Measurements from ENCODE around the gene SMNDC1.
"Not testable (repeated sequence)": the region's sequence is repeated elsewhere in the genome, so short reads cannot be mapped to it uniquely, and the experiment has no call there.

SMNDC1 gene

DNA sequence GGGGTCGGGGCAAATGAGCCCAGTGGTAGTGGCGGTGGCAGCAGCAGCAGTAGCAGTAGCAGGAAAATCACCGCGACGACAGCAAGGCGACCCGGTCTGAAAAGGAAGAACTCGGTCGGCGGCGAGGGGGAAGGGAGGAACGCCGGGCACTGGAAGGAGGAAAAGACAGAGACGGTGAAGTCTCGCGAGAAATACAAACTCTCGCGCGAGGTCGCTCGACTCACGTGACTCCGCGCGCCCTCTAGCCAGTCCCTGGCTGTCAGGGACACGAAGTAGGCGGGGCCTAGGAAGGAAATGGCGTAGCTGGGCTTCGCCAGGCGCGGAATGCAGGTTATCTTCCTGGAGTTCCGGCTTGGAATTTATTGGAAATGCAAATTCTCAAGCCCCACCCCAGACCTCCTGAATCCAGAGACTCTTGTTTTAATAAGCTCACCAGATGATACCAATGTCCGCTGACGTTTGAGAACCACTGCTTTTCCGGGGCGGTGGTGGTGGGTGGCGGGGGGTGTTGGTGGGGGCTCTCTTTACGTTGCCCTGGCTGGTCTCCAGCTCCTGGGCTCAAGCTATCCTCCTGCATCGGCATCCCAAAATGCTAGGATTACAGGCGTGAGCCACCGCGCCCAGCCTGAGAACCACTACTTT, at the start of gene SMNDC1:
SMNDC1 (minus strand) TSS at position 141 of the 642 bp plus-strand sequence. CDS start 1,333 bp downstream, outside the sequence.
- DNase-seq = peak; percentile 100

DNA sequence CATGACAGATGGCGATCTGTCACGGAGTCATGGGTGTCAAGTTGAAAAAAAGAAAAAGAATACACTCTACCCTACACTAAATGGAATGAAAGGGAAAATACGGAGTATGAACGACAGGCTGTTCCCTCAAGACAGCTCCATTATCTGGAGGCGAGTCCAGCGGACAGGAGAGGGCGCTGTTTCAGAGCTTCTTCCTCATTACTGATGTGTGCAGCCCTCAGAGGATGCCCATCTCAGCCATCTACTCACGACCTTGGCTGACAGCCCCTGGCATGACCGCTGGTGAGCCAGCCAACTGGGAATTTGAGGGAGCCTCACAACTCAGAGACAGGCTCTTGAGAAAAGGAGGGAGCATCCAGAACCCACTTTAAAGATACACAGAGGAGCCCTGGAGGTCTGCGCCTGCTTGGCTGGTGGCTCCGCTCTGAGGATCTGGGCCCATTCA, 49.6 kb upstream of the SMNDC1 start:
- peak; percentile 40 for DNase-seq

DNA sequence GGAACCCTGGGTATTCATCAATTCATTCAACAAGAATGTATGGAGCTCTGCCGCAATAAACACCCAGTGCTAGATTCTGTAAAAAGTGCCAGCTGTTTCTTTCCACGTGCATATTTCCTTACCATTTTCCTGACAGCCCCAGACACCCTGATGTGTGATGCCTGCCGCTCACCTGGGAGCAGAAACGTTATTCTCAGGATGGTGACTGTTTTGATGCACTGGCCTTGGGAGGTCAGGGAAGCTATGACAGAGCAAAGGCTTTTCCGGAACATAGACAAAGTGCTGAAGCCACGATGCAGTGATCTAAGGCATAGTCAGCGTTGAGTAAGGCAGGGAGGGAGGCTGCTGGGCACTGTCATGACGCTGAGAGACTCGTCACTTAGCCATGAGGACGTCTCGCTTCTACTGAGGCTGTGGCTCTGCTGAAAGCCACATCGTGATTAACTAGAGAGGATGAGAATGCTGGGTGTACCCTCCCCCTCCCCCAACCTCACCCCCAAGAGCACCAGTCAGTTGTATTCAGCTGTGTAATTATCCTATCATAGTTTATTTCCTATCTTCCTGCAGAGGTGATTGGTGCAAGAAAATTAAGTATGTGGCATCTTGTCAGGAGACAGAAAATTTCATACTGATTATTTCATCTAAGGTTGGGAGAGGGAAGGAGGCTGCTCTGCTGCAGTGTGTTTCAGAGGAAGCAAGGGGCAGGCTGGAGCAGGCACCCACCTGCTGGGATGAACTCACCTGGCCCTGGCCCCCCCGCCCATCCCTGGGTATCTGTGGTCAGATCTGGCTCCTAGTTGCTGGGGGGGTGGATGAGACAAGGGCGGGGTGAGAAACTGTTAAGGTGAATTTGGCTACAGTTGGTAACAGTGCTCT, 48.8 kb upstream of the SMNDC1 start:
- DNase-seq = no peak

DNA sequence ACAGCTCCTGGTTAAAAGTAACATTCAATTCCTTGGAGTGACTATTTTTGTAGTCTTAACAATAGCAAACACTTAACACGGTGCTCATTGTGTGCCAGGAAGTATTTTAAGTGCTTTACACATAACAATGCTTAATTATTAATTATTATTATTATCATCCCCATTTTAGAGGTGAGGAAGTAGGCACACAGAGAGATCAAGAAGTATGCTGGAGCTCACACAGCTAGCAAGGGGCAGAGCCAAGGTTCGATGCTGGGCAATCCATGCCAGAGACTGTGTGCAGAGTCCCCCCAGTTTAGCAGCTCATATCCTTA, 48.2 kb upstream of the SMNDC1 start:
- DNase-seq = no peak

DNA sequence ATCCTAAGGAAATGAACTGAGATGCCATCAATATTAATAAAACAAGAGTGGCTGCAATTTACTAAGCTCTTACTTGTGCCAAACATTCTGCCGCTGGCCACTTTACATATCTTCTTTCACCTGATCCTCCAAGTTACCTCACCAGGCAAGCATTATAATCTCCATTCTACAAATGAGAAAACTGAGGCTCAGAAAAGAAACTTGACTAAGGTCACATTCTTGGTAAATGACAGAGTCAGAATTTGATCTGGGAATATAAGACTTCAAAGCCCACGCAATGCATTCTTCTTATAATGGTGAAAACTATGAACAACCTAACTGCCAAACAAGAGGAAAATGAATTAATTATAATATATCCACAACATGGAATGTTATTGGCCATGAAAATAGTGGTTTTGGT, 46.1 kb upstream of the SMNDC1 start:
- no peak for DNase-seq

DNA sequence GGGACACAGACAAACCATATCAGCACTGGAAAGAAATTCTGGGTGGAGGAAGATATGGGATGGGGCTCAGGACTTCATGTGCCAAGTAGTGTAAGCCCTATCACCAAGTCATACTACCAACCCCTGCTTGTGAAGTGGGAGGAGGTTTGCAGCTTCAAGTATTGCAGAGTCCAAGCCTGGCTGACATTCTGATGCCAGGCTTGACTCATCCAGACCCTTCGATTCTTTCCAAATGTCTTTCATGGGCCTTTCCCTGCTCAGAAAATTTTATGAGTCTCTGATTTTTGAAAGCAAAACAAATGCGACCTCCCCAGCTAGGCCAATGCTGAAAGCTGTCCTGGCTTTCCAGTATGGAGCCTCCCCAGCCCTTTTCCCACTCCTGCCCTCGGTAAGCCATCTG, 45.1 kb upstream of the SMNDC1 start:
- DNase-seq = no peak

DNA sequence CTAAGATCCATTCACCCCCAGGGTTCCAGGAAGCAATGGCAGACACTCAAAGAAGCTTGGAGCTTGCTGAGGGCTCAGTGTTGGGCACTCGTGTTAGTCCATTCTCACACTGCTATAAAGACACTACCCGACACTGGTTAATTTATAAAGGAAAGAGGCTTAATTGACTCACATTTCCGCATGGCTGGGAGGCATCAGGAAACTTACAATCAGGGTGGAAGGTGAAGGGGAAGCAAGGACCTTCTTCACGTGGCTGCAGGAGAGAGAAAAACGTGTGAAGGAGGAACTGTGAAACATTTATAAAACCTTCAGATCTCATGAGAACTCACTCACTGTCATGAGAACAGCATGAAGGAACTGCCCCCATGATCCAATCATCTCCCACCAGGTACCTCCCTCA, 44.7 kb upstream of the SMNDC1 start:
- no peak for DNase-seq

DNA sequence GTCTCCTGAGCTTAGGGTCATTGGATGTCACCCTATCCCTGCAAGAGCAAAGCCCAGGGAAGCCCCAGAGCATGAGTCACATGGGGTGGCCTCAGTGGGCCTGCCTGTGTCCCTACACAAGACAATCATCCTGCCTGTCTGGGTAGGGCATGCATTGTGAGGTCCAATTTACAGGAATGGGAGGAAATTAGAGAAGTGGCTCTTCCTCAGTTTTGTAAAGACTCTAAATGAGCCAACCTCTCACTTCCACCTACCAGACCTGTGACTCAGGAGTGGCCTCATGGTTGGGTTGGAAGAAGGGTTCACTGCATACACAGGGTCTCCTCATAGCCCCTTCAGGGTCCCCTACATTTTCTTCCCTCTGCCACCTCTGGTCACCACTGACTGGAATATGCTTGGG, 43.6 kb upstream of the SMNDC1 start:
- no peak for DNase-seq

DNA sequence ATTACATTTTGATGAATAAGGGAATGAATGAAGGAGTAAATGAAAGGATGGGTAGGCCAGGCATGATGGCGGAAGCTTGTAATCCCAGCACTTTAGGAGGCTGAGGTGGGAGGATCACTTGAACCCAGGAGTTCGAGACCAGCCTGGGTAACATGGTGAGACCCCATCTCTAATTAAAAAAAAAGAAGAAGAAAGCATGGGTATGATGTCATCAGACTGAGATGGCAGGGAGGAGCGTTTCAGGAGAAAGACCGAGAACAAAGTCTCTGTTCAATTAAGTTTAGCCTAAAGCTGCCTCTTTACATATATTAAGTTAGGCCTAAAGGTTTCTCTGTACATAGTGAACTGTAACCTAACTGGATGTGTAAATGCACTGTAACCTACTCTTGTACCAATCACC, 42.2 kb upstream of the SMNDC1 start:
- no peak for DNase-seq

DNA sequence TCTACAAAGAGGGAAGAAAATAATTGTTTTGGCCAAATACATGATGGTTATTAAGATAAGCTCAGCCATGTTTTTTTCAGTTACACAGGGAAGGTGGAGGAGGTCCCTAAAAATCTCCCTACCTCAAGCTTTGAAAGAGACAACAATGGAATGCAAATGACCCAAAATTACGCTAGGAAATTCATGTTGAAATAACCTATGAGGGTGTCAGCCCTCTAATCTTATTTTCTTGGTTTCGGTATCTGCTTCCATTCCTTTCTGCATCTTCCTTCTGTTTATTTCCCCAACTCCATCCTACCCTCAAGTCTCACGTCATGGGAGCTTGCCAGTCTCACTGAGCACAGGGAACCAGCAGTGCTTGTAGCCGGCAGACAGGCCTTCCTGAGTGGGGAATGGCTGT, 40.6 kb upstream of the SMNDC1 start:
- DNase-seq = no peak

DNA sequence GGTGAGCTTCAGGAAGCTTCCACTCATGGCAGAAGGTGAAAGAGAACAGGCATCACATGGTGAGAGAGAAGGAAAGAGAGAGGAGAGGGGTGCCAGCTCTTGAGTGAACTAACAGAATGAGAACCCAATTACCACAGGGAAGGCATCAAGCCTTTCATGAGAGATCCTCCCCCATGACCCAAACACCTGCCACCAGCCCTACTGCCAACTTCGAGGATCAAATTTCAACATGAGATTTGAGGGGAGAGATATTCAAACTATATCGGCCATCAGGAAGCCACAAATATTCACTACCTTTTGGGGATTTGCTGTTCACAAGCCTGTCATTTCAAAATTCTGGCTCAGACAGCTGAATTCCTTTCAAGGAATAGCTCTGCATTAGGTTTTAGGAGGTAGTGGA, 39.9 kb upstream of the SMNDC1 start:
- DNase-seq = no peak

DNA sequence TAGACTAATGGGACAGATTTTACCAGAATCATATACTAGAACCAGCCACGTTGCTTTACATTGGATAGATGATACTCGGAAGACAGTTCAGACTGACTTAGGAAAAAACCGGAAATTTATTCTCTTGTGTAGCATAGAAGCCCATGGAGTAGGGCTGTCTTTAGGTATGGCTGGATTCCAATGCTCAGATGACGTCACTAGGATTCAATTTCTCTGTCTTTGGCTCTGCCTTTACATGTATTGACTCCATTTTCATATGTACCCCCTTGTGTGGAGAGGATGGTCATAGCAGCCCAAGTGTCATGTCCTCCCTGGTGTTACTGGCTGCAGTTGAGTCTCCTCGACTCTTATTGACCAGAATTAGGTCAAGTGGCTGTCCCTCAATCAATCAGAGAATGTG, 39.2 kb upstream of the SMNDC1 start:
- DNase-seq = no peak

DNA sequence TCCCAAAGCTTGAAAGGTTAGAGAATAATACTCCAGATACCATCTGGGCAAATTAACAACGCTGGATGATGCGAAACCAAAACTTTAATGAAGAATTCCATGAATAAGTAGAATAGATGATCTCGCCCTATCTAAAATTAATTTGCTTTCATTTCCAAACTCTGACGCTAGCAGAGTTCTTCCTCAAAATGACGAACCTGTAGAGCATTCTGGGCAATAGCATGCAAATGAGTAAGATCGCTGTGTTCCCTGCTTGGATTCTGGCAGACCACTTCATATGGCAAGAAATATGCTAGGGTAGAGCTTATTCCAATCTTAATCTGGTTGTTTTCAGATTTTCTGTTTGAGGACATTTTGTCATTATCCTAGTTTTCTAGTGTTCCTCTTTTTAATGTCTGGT, 36.1 kb upstream of the SMNDC1 start:
- DNase-seq = no peak

DNA sequence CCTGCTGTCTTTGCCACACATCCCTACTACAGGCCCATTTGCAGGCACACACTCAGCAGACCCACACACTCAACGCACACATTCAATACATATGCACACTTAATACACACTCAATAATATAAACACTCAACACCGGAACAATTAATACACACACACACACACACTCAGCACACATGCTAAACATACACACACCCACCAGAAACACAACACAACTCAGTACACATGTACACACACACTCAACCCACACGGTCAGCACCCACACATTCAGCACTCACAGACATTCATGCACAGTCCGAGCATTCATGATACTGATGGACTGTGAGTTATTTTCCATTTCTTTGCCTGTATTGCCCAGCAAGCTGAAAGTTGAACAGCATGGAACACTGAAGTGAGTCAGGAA, 35.4 kb upstream of the SMNDC1 start:
- no peak for DNase-seq

DNA sequence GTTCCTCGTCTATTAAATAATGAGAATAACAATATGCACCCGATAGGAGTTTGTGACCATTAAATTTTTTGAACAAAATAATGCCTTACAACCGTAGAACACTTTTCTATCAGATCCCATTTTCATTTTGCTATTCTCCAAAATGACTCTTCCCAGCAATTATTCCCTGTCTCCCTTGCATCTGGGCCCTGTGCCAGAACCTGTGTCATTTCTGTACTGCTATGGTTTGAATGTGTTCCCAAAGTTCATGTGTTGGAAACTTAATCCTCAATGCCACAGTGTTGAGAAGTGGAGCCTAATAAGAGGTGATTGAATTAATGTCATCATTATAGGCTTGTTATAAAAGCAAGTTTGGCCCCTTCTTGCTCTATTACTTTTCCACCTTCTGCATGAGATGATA, 33.2 kb upstream of the SMNDC1 start:
- DNase-seq = no peak

DNA sequence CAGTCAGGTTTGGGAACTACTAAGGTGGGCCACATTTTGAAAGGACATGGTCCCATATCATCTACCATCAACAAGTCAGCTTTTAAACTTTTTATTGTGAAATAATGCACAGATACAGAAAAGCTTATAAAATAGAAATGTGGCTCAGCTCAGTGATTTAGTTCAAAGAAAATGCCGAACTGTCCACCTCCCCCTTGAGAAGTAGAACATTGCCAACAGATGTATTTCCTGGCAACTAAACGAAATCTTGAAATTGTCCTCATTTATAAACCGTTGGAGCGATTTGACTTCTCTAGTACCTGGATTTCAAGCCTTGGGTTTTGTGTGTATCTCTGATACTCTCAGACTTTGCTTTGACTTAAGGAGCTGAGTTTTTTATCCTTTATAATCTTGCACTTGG, 32.7 kb upstream of the SMNDC1 start:
- DNase-seq = no peak

DNA sequence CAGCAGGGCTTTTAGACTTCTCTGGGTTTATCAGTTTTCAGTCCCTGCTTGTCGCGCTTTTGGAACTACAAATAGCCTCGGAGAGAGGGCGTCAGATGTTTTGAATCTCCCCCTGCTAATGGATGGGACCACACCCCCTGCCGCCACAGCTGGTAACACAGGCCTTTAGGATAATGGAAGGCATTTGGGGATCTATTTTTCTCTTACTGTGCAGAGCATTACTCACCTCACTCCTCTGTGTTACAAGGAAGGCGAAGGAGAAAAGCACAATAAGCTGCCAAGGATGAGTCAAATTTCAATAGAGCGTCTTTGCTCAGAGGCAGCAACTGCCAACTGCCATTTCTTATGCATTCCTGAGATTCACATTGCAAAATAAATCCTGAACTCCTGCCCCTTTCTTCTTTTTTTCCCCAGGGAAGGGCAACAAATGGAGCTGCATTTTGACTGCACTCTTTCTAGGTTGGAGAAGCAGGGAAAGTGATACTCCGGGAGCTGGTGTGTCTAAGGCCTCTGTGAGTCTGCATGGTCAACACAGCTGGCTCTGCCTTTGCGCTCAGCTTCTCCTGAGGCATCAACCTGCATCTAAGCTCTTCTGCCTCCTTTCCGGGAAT, 31.5 kb upstream of the SMNDC1 start:
- DNase-seq = no peak

DNA sequence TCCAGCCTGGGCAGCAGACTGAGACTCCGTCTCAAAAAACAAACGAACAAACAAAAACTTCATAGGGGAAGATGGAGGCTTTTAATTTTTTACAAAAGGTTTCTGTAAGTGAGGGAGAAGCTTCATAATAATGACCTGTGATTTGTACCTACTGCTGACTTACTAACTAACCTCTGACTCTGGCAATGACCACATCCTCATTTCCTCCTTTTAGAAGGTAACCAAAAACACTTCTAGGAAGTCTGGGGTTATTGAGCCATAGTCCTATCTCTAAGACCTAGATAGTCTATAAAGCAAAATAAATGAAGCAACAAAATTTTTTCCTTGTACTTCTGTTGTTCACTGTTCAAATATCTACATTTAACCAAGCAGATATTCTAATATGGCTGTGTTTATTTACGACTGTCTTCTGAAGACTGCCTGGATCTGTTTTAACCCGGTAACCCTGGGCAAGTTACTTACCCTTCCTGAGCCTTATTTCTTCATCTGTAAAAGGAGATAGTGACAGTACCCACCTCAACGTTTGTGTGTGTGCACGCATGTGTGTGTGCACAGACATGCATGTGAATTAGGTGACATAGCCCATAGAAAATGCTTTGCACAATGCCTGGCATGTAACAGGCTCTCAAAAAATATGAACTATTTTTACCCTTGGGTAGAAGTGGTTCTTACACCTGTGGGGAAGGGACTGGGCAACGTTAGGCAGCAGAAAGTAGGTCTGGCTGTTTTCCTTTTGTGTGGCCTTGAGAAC, 30.8 kb upstream of the SMNDC1 start:
- no peak for DNase-seq

DNA sequence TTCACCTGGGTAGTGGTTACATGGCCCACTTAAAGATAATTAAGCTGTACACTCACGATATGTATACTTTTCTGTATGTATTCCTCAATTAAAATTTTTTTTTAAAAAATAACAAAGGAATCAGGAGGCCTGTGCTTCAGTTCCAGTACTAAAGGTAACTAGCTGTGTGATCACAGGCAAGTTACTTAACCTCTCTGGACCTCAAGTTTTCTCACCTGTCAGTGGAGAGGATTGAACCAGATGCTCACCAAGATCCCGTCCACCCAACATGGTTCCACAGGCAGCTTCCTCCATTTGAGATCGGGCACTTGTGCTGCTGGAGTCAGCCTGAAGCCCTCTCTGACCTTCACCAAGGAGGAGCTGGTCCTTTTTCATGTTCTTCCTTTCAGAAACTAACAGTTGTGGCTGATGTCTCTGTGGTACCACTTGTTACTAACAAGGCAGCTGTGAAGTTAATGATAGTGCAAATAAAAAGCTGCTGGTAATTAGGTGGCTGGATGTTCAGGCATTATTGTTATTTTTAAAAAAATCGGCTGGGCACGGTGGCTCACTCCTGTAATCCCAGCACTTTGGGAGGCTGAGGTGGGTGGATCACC, 29.4 kb upstream of the SMNDC1 start:
- DNase-seq = no peak

DNA sequence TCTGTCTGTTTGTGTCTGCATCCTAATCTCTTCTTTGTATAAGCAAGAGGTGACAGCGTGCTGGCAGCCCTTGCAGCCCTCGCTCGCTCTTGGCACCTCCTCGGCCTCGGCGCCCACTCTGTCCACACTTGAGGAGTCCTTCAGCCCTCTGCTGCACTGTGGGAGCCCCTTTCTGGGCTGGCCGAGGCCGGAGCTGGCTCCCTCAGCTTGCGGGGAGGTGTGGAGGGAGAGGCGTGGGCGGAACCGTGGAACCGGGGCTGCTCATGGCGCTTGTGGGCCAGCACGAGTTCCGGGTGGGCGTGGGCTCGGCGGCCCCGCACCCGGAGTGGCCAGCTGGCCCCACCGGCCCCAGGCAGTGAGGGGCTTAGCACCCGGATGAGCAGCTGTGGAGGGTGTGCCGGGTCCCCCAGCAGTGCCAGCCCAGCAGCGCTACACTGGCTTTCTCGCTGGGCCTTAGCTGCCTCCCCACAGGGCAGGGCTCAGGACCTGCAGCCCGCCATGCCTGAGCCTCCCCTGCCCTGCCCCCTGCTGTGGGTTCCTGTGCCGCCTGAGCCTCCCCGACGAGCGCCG, 26.6 kb upstream of the SMNDC1 start:
- DNase-seq = not testable (repeated sequence)

DNA sequence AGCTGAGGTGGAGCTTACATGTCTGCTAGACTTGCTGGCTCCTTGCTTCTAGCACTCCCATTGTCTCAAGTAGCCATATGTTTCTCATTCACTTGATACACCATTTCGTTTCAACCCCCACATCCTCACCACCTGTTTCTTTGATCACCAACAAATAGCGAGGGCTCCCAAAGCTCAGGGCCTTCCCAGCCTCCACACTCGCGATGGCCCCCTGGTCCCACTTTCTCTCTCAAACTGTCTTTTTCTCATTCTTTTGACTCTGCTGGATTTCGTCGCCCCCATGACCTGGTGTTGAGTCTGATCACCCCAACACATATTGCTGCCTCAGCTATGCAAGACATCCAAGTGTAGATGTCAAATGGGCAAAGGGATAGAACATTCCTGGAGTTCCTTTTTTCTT, 26.0 kb upstream of the SMNDC1 start:
- no peak for DNase-seq

DNA sequence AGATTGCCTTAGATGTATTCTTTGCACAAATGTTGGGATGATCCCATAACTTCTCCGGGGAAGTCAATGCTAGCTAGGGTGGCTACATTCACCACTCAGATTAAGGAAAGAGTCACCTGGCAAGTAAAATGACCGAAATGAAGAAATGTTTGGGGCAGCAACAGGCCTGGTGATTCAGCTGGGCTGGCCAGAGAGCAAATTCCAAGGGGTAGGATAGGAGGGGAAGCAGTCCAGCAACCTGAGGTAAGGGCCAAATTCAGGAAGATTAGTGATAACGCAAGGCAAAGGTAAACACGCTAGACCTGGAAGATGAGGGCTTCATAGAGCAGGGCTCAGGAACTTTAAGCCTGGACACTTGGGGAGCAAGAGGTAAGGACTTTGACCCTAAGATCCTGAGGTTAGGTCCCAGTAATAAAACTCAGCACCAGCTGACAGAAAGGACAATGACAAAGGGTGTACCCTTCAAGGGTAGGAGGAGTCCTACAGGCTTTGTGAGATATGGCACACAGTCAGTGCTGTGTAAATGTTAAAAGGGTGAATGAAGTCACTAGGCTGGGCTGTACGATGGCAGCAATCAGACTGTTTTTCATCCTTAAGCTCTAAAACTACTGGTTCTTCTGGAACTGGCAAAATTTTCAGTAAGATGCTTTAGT, 22.7 kb upstream of the SMNDC1 start:
- DNase-seq = no peak
